COR-L47 (cell line): ENCODE data around the gene STARD10.

Source experiments
- DNase-seq: peaks from one replicate; lab custom pipeline; 2025; lab: John Stamatoyannopoulos, UW

The STARD10 gene

GRCh38 chr11:72724851-72725723, 68.8 kb downstream of the STARD10 start:
- DNase-seq: peak; percentile 89

GRCh38 chr11:72724021-72724551, 69.8 kb downstream of the STARD10 start:
- no peak for DNase-seq

DNA sequence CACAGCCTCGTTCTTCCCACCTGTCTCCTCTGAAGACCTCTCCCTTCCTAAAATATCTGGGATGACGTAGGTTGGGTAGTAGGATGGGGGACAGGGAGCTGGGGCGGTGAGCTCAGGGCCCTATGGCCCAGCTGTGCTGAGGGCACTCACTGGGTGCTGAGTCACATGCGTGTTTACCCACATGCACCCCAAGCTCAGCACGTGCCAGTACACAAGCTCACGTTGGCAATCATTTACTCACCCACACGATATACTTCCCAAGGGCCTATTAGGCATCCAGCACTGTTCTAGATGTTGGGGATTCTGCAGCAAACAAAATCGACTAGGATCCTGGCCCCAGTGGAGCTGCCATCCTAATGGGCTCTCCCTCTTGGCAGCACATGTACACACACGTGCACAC, 70.3 kb downstream of the STARD10 start:
- DNase-seq: no peak

DNA sequence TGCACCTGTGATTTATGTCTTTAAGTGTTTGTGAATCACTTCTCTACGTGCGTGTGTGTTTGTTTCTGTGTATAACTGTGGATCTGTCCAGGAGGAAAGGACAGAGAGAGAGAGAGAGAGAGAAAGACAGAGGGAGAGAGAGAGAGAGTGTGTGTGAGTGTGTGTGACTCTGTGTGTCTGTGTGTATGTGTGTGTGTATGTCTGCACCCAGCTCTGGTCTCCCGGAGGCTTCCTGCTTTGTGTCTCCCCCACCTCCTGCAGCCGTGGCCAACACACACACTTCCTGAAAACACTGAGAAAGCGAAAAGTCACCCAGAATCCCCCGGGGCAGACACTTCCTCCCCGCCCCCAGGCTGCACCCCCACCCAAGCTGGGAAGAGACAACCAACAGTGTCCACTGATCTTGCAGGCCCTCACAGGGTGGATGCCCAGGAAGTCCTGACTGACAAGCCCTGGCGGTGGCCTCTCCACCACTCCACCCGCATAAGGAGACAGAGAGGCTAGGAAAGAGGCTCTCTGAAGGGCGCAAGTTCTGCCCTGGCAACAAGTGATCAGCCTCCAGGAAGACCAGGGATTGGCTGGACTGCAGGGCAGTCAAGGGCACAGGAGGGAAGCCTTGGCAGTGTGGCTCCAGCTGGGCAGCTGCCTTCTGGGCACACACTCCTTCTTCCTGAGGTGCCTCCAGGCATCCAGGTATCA, 71.6 kb downstream of the STARD10 start:
- peak; percentile 68 for DNase-seq

GRCh38 chr11:72721689-72722049, 72.2 kb downstream of the STARD10 start:
- DNase-seq: no peak

- DNase-seq: no peak
Measured at GRCh38 chr11:72721276-72721675, 72.6 kb downstream of the STARD10 start.

DNA sequence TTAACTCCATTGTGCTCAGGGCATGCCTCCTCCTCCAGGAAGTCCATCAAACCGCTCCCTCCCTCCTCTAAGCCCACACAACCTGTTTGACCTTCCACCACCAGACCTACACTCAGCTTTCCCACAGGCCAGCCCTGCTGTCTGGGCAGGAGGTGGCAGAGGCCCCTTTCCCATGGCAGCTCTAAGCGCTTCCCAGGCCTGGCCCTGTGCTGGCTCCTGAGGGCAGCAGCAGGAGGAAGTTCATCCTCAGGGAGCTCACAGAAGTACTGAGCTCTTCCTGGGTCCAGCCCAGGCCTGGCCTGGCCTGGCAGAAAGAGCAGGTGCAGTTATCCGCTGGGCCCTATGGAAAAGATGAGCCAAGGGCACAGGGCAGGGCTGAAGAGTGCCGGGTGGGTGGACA, 73.1 kb downstream of the STARD10 start:
- DNase-seq: no peak

DNA sequence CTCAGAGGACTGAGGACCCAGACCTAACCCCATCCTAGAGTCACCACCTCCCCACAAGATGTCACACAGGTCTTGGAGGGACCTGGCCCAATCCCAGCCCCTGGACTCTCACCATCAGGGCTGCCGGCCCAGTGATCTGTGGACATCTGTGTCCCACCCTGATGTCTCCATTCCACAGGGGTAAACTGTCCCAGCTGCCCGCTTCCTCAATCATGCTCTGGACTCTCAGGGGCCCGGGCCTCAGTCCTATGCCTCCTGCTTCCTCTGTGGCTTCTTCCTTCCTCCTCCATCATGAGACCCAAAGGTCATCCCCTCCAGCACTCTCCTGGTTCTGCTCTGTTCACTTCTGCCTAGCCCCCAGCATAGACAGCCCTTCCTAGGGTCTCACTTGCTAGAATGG, 73.8 kb downstream of the STARD10 start:
- no peak for DNase-seq

DNA sequence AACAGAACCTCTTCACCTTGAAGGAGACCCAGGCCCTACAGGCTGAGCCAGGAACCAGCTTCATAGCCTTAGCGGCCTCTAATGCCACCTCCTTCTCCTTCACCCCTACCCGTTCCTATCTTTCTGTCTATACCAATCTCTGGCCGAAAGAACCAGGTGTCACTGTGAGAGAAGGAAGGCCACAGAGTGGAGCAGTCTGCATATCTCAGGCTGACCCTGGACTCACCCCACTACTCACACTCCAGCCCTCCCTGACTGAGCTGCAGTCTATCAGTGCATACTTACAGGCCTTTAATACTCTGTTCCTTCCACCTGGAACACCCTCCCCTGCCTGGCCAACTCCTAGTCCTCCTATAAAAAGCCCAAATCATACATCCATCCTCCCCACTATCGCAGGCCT, 74.3 kb downstream of the STARD10 start:
- no peak for DNase-seq

DNA sequence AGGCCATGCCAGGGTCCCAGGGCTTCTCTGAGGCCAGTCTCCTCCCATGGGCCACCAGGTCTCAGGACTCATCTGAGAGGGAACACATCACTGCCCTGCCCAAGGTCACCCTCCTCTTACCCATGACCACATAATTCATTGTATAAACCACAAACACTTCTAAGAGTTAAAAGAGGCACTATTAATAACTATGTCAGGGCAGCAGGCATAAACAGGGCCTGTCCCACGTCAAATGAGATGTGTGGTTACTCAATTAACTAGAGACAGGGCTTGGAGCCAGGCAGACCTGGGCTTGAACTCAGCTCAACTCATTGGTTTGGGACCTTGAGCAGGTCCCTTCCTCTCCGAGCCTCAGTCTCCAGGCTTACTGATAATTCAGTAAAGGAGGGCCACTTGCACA, 74.7 kb downstream of the STARD10 start:
- no peak for DNase-seq

GRCh38 chr11:72718101-72718501, 75.7 kb downstream of the STARD10 start:
- no peak for DNase-seq

DNA sequence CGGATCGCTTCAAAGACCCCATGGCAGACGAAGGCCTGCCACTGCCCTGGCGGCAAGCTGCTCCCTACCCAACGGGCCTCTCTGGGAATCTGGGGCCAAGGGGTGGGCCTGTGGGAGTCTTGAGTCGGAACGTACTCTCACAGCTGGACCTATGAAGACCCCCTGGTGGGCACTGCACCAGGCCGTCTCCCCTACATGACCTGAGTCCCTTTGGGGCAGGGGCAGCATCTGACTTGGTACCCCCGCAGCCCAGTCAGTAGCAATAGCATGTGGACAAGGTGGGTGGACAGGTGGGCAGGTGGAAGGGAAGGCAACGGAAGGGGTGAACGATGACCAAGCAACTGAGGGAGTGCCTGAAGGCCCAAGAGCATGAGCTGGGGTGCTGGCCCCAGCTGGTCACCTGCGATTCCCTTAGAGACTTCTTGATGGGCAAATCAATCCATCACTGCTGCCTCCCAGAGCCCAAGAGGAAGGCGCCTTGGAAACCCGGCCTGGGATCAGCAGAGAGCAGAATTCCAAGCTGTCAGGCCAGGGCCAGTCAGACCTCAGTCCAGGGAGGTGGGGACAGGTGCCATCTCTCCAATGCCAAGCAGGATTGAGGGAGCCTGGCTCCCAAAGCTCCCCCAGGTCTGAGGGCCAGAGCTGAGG, 76.9 kb downstream of the STARD10 start:
- no peak for DNase-seq

GRCh38 chr11:72716290-72716689, 77.6 kb downstream of the STARD10 start:
- DNase-seq: peak; percentile 28

DNA sequence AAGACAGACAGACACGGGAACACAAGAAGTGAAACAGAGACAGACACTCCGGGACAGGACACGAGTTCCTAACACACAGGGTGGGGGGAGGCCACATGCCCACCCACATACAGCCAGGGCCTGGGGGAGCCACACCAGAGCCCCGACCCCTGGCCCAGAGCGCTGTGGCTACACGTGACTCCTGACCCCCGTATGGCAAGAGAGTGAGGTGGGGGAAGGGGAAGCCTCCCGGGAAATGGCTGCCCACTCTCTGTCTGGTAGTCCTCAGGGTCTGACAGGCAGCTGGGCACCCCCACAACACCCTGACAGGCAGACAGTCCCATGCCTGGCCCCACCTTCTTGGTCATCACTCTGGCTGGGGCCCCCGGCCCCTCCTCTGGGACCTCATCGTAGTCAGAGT, 81.0 kb downstream of the STARD10 start:
- DNase-seq: no peak

- DNase-seq: no peak
Measured at GRCh38 chr11:72712168-72712751, 81.6 kb downstream of the STARD10 start.

DNA sequence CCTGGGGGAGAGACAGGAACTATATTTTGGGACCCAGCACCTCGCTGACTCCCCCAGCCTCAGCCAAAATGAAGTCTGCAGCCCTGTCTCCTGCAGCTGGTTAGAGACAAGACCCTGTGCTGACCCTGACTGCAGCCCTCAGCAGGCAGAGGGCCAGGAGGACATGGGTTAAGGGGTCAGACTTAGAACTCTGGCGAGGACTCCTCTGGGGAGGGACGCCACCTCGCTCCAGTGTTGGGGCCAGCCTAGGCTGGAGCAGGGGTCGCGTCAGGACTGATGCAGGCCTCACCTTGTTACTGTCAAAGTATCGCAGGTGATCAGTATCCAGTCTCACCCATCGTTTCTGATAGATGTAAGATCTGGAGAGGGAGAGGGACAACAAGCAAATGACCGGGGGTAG, 82.7 kb downstream of the STARD10 start:
- no peak for DNase-seq

DNA sequence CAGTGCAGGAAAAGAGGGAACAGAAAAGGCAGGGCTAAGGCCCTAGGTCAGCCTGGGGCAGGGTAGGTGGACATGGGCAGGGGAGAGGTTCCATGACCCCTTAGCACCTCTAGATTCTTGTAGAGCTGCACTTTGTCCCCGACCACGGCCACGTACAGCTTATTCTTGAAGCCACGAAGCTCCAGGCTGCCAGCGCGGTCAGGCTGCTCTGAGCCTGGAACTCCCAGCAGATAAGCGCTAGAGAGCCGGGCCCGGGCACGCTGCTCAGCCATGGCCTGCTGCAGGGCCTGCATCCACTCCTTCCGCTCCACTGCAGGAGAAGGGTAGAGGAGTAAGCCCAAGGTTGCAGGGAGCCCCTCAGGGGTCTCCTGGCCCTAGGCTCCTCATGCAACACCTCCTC, 83.6 kb downstream of the STARD10 start:
- no peak for DNase-seq

DNA sequence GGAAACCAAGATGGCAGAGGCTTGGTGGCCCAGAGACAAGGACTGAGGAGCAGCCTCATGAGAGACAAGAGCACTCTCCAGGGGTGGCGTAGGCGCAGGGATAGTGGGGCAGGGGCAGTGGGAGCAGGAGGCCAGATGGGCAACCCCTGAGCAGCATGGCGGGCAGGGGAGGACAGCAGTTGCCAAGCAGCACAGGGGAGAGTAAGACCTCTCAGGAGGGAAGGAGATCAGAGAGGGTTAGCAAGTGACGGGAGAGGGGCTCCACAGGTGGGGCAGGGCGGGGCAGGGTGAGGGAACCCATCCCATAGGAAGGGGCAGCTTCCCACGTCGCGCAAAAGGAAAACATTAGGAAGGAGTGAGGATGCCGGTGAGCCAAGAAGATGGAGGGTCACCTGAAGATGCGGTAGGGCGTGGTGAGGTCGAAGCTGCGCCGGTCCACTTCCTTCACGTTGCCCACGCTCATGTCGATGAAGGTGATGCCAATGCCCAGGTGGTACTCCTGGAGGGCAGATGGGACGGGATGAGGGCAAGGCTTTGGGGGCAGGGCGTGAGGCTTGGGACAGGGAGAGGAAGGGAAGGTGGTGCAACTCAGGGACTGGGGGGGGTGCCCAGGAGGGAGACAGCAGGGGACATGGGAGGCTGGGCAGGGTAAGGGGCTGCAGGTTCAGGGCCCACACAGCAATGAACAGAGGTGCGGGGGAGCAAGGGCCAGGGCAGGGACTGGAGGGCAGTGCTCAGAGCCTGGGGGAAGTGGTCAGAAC, 84.2 kb downstream of the STARD10 start:
- DNase-seq: no peak

DNA sequence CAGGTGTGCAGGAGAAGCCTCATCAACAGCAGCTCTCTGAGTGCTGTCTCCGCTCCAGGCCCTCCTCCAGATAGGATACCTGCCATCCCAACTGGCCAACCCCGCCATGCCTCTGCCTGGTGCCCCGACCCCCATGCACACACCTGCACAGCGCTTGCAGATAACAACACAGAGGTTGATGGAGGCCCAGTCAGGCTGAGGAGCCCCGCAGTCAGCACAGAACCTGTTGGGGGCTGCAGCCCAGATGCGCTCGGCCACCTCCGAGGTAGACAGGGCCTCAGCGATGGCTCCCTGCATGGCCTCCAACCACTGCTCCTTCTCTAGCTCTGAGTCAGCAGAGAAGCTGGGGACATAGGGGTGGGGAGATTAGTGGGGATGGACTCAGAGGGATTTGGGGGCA, 86.8 kb downstream of the STARD10 start:
- DNase-seq: no peak

GRCh38 chr11:72706579-72706978, 87.3 kb downstream of the STARD10 start:
- no peak for DNase-seq
